GM23338 (cell line): ENCODE measurements around the gene GREB1L. TPM values are rescaled to one million over a fixed set of nuclear protein-coding genes. Genes with fewer than 3 reads are reported as not detected.

Source experiments
- ATAC-seq: fragments of 200-7000 bp; cut with Tn5 transposase; 3 replicates; pipeline ENCODE4 v1.9.1; 2020
- DNase-seq: peaks from one replicate; pipeline ENCODE4 v3.0.0-alpha.2; 2015; ENCODE audit warnings: low spot score
- H2AFZ ChIP-seq: fragments of 200-600 bp; sonication (generic); 2 replicates; pipeline ENCODE4 v1.8.0; 2016; ENCODE audit warnings: antibody characterized with exemption, mild to moderate bottlenecking, moderate library complexity
- H3F3A ChIP-seq: fragments of 200-600 bp; sonication (generic); replicated peaks from 2 replicates; pipeline ENCODE4 v1.8.0; 2017; ENCODE audit warnings: antibody characterized with exemption, mixed run types, low read depth
- H3K27ac ChIP-seq: fragments of 200-600 bp; sonication (generic); 2 replicates; pipeline ENCODE4 v1.6.1; 2016; ENCODE audit warnings: low read depth
- H3K27me3 ChIP-seq: fragments of 200-600 bp; sonication (generic); 2 replicates; pipeline ENCODE4 v1.8.0; 2016; ENCODE audit warnings: mild to moderate bottlenecking, mixed run types, moderate library complexity; ENCODE audit not compliant: insufficient read depth
- H3K36me3 ChIP-seq: fragments of 200-600 bp; sonication (generic); 2 replicates; pipeline ENCODE4 v1.8.0; 2016; ENCODE audit warnings: mild to moderate bottlenecking; ENCODE audit not compliant: insufficient read depth
- H3K4me1 ChIP-seq: fragments of 200-600 bp; sonication (generic); 2 replicates; pipeline ENCODE4 v1.8.0; 2016; ENCODE audit warnings: mild to moderate bottlenecking, moderate library complexity; ENCODE audit not compliant: insufficient read depth
- H3K4me2 ChIP-seq: fragments of 200-600 bp; sonication (generic); 2 replicates; pipeline ENCODE4 v1.7.1; 2017; ENCODE audit warnings: mixed run types
- H3K4me3 ChIP-seq: fragments of 200-600 bp; sonication (generic); 2 replicates; pipeline ENCODE4 v1.6.1; 2016; ENCODE audit warnings: mixed run types
- H3K79me2 ChIP-seq: fragments of 200-600 bp; sonication (generic); replicated peaks from 2 replicates; pipeline ENCODE4 v1.8.0; 2017; ENCODE audit warnings: mild to moderate bottlenecking; ENCODE audit not compliant: insufficient read depth
- H3K9me2 ChIP-seq: fragments of 200-600 bp; sonication (generic); 2 replicates; pipeline ENCODE4 v1.8.0; 2017; ENCODE audit not compliant: insufficient read depth
- H4K20me1 ChIP-seq: fragments of 200-600 bp; sonication (generic); replicated peaks from 2 replicates; pipeline ENCODE4 v1.8.0; 2017; ENCODE audit warnings: mild to moderate bottlenecking; ENCODE audit not compliant: insufficient read depth
- H3K27ac Mint-ChIP-seq: 2 replicates; pipeline ENCODE4 v1.8.0; 2020; ENCODE audit warnings: inconsistent platforms, mild to moderate bottlenecking, moderate library complexity, mixed read lengths
- H3K27me3 Mint-ChIP-seq: 3 replicates; pipeline ENCODE4 v1.8.0; 2022; ENCODE audit warnings: low read depth, mild to moderate bottlenecking, moderate library complexity, mixed read lengths, inconsistent platforms; ENCODE audit not compliant: insufficient read depth, poor library complexity
- H3K36me3 Mint-ChIP-seq: 3 replicates; pipeline ENCODE4 v1.8.0; 2021; ENCODE audit warnings: low read depth, mild to moderate bottlenecking, inconsistent platforms, moderate library complexity, mixed read lengths
- H3K4me1 Mint-ChIP-seq: 3 replicates; pipeline ENCODE4 v1.8.0; 2020; ENCODE audit warnings: mild to moderate bottlenecking, inconsistent platforms, mixed read lengths
- H3K4me3 Mint-ChIP-seq: 3 replicates; pipeline ENCODE4 v1.8.0; 2021; ENCODE audit warnings: moderate library complexity, mild to moderate bottlenecking, inconsistent platforms, mixed read lengths
- H3K9me3 Mint-ChIP-seq: 3 replicates; pipeline ENCODE4 v1.8.0; 2020; ENCODE audit warnings: moderate library complexity, mild to moderate bottlenecking, inconsistent platforms, mixed read lengths
- CREB1 ChIP-seq: fragments of 250-450 bp; sonication (Bioruptor Pico); IDR thresholded peaks from 2 replicates; pipeline ENCODE4 v1.5.0; 2020; ENCODE audit warnings: low read depth, mild to moderate bottlenecking, moderate library complexity
- CTCF ChIP-seq, 2 experiments: fragments of 200-600 bp in 1 of 2; sonication (generic) in 1 of 2; conservative IDR thresholded peaks; 2 replicates each; pipeline versions ENCODE4 v1.5.1 to v1.6.1; 2016 to 2017; ENCODE audit warnings: antibody characterized with exemption in 2 of 2, low read depth in 2 of 2, mild to moderate bottlenecking in 2 of 2, moderate library complexity in 1 of 2
- ETS1 ChIP-seq: IDR thresholded peaks from 2 replicates; pipeline ENCODE4 v1.6.1; 2016; ENCODE audit warnings: antibody characterized with exemption
- NANOG ChIP-seq: IDR thresholded peaks from 2 replicates; pipeline ENCODE4 v1.6.1; 2016; ENCODE audit warnings: antibody characterized with exemption, borderline replicate concordance
- POLR2AphosphoS5 ChIP-seq: IDR thresholded peaks from 2 replicates; pipeline ENCODE4 v1.6.1; 2016; ENCODE audit warnings: antibody characterized with exemption, low read depth
- REST ChIP-seq: IDR thresholded peaks from one replicate; pipeline ENCODE4 v1.6.1; 2018; ENCODE audit warnings: antibody characterized with exemption; ENCODE audit not compliant: unreplicated experiment
- ZNF114 ChIP-seq: fragments of 250-450 bp; sonication (Bioruptor Pico); IDR thresholded peaks from 2 replicates; pipeline ENCODE4 v1.5.0; 2020; ENCODE audit warnings: mild to moderate bottlenecking, moderate library complexity
- ZNF331 ChIP-seq: fragments of 250-450 bp; sonication (Bioruptor Pico); IDR thresholded peaks from 2 replicates; pipeline ENCODE4 v1.5.0; 2020; ENCODE audit warnings: low read depth, mild to moderate bottlenecking, moderate library complexity
- ZNF462 ChIP-seq: fragments of 250-450 bp; sonication (Bioruptor Pico); IDR thresholded peaks from 2 replicates; pipeline ENCODE4 v1.5.0; 2020; ENCODE audit warnings: mild to moderate bottlenecking, moderate library complexity
- polyA plus RNA-seq: library from polyadenylated mRNA; unstranded; fragments of >200 nt; fragmentation: Nextera tagmentation; extraction: Ambion mirVana; gene quantifications from 2 replicates; pipeline ENCODE4 v1.2.1, GENCODE V29; 2016
- total RNA-seq: library from RNA; depleted of rRNA; stranded (reverse); fragments of >200 nt; shearing (Covaris generic); gene quantifications from 2 replicates; pipeline ENCODE4 v1.2.3, GENCODE V29; 2014

GREB1L gene
- total and polyA plus RNA-seq, 2 experiments from 2014 or later: 0.03 to 0.29 TPM

GRCh38 chr18:21275645-21276044 lies 33.6 kb downstream of the GREB1L start:
- no peaks in the 10 kb centered on the region for H3K36me3 ChIP-seq
- Mint-ChIP-seq H3K9me3 (no peaks in the 10 kb centered on the region), H3K4me1 (no peaks in the 10 kb centered on the region), H3K27ac (no peak overlapping the region), H3K27me3 (peaks cover 3% of the 10 kb centered on the region), H3K4me3 (no peak overlapping the region), H3K36me3 (no peaks in the 10 kb centered on the region)
- TF ChIP-seq NANOG: no peak
- TF ChIP-seq ZNF114 (CRISPR knock-in tag): no peak
- TF ChIP-seq POLR2AphosphoS5: no peak
- no peak overlapping the region for H2AFZ ChIP-seq
- H3K27ac ChIP-seq: no peak overlapping the region
- H3K9me2 ChIP-seq: 0 out of 2 replicates have a peak, but pooled peaks cover 6% of the 10 kb centered on the region
- H3K79me2 ChIP-seq: no peaks in the 10 kb centered on the region
- no peaks in the 10 kb centered on the region for H4K20me1 ChIP-seq
- DNase-seq (no peak), ATAC-seq (no peak)
- no peak overlapping the region for H3K4me2 ChIP-seq
- H3F3A ChIP-seq: no peaks in the 10 kb centered on the region
- H3K4me3 ChIP-seq: no peak overlapping the region
- H3K4me1 ChIP-seq: no peaks in the 10 kb centered on the region
- H3K27me3 ChIP-seq: no peaks in the 10 kb centered on the region

GRCh38 chr18:21277578-21277977 lies 35.5 kb downstream of the GREB1L start:
- peaks cover 3% of the 10 kb centered on the region for H3K27me3 Mint-ChIP-seq
- H3K36me3 Mint-ChIP-seq: no peaks in the 10 kb centered on the region
- Histone ChIP-seq H3K4me1 (no peaks in the 10 kb centered on the region), H4K20me1 (no peaks in the 10 kb centered on the region), H3F3A (no peaks in the 10 kb centered on the region), H3K79me2 (no peaks in the 10 kb centered on the region), H3K27ac (no peak overlapping the region), H3K4me3 (no peak overlapping the region), H3K36me3 (no peaks in the 10 kb centered on the region), H2AFZ (no peak overlapping the region), H3K9me2 (0 out of 2 replicates have a peak, but pooled peaks cover 6% of the 10 kb centered on the region), H3K4me2 (no peak overlapping the region), H3K27me3 (no peaks in the 10 kb centered on the region)
- no peaks in the 10 kb centered on the region for H3K9me3 Mint-ChIP-seq
- no peaks in the 10 kb centered on the region for H3K4me1 Mint-ChIP-seq
- H3K4me3 Mint-ChIP-seq: no peak overlapping the region
- no peak for ATAC-seq
- no peak for DNase-seq
- H3K27ac Mint-ChIP-seq: no peak overlapping the region
- TF ChIP-seq CREB1 (CRISPR knock-in tag) (no peak), ZNF462 (CRISPR knock-in tag) (no peak), ZNF331 (CRISPR knock-in tag) (no peak), REST (no peak), NANOG (no peak), CTCF (conservative IDR thresholded peaks at IDR 0.05; ENCODE audit: low read depth in 2 of 2) (no peak), ETS1 (no peak), POLR2AphosphoS5 (no peak)
